ENCODE measurements around the gene SEMA3B.

- TF ChIP-seq POLR2AphosphoS5 (IDR thresholded peaks at IDR 0.05) (no peak), CTCF (IDR thresholded peaks at IDR 0.05) (no peak), POLR2A (IDR thresholded peaks at IDR 0.05) (no peak)
Measured at GRCh38 chr3:50269460-50269859, 513 bp downstream of the SEMA3B start.
